Activated CD4-positive, CD25-positive, alpha-beta regulatory T cell (primary cell): ENCODE results near the gene HLA-DOA.
A peak's percentile ranks its signal among the peaks of the same experiment; 100 is the strongest.

Source experiments
- DNase-seq, 4 experiments: peaks; one replicate each; lab custom pipeline; 2025; lab: John Stamatoyannopoulos, UW

The HLA-DOA gene

DNA sequence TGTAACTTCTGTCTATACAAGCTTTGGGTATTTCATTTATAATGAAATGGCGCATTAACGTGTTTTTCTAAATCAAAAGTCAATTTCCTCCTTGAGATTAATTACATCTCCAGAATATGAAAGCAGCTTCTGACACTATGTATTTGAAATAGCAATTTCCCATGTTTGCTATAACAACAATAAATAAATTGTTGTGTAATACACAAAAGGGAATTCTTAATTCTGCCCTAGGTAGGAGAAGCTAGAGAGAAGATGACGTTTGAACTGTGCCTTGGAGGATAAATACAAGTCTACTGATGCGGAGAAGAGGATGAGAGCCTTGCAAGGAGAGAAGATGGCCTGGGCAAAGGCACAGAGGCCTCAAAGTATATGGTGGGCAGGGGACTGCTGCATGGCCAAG is 7.6 kb upstream of the HLA-DOA start:
- no peak for DNase-seq

DNA sequence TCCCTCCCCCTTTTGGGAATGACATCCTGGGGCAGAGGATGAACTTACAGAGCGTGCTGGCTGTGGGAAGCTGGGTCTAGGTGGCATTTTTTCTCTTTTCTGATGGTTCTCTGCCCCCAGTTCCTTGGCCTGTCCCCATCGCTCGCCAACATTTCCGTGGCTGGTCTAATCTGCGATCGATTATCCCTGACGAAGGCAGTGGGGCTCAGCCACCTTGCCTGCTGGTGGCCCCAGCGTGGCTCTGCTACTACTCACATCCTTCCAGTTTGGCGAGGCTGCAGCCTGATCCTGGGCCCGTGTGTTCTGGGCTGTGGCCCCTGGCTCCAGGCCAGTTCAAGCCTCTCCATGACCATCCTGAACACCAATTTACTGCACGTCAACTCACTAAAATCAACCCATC is 6.4 kb upstream of the HLA-DOA start:
- no peak for DNase-seq

DNA sequence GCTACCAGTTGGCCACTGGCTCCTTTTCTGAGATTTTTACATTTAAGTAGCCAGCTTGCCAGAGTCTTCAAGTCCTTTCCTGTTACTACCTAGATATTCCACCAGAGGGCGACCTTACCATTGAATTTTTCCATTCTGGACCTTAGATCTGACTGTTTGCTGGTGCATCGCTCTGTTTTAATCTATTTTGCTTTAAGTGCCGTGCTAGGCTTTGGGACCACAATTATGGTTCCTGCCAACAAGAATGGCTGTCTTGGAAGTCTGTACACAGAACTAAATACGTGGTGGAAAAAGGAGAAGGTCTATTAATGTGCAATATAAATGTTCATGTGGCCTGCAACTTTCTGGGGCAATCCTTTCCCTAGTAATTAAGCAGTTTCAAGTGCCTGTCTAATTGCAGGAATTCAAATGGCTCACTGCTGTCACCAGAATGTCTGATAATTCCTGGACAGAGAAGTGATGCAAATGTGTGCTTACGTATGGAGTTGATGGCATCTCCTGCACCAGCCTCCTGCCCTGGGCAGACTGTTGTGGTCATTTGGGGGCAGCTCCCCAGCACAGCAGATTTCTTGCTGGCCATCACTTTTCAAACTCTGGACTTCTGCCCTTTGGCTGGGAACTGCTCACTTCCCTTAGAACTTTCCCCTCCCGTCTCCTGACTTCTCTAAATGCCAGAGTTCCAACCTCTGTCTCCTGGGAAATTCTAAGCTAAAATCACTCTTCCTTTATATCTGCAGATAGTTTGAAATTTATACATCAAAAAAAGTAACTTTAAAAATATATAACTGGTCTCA is 5.6 kb upstream of the HLA-DOA start:
- peak in 1 of 4 experiments; percentile 13 for DNase-seq

DNA sequence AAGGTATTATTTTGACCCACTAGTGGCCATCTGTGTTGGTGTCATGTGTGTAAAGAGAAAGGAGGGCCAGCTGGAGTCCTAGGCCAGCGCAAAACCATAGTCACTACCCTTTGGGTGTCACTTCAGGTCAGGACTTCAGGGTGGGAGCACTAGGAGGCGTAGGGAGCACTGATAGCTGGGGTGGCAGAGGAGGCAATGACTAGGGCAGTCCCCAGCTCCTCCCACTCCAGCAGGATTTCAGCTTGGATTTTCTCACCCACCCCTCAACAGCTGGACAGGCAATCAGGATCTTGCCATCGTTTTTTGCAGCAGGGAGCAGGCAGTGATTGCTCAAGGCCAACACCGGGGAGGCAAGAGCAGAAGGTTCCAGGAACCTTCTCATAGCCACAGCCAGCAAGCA is 4.2 kb upstream of the HLA-DOA start:
- DNase-seq, result no peak

DNA sequence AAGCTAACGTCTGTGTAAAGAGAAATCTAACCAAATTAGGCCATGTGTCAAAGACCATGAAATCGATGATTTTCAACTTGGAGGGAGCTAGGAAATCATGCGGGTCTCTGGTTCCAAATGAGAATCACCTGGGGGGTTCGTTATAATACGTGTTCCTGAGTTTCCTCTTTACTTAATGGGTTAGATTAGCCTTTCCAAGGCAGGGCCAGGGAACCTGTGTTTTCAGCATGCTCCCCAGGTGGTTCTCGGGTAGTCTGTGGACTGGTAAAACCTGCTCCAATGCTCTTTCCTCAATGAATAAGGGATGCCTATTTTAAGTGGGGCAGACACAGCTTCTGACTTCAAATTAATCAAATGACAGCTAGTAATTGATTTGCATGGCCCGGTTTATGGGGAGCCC is 965 bp upstream of the HLA-DOA start:
- no peak for DNase-seq

DNA sequence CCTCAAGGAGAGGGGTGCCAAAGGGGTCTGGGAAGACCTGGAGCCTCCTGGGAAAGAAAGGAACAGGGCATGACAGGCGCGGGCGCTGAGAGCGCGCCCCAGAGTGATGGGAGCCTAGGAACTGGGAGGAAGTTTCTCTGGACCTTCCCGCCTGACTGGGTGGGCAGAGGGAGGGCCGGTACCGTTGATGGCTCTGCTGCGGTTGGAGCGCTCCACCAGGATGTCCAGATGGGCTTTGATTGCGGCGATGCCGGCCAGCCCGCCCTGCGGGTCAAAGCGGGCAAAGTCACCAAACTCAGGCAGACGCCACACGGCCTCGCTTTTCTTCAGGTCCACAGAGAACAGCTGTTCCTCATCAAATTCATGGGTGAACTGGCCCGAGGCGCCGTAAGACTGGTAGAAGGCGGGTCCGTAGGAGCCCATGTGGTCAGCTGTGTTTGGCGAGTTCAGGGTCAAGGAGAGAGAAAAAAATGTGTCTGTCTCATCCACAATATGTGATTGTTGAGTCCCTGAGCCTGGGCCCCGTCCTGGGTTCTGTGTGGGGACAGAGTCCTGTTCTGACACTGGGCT is 1.5 kb downstream of the HLA-DOA start:
- DNase-seq, result no peak

DNA sequence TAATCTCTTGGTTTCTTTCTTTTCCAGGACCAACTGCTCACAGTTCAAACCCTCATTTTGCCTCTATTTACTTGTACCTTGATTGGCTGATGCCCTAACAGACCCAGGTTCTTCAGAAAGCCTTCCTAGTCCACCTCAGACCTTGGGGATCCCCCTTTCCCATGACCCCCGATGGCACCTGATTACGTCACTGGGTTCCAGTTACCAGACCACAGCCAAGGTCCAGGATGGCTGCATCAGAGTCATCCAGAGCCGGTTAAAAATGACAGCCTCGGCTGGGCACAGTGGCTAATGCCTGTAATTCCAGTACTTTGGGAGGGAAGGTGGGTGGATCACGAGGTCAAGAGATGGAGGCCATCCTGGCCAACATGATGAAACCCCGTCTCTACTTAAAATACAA is 4.5 kb downstream of the HLA-DOA start:
- no peak for DNase-seq

DNA sequence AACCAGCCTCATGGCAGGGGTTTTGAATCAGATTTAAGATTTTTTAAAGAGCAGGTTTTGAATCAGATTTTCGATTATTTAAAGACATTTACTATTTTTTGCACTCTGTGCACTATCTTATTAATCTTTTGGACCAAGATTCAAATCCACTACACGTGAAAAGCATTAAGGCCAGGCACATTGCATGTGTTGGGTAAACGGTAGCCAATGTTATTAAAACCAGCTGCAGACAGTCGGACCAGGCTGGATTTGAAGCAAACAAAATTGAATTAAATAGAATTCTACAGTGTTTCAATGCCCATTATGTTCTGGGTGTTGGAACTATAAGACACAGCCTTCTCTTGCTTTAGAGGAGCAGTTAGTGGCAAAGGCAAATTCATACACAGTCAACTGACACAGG is 7.7 kb downstream of the HLA-DOA start:
- DNase-seq, result no peak

DNA sequence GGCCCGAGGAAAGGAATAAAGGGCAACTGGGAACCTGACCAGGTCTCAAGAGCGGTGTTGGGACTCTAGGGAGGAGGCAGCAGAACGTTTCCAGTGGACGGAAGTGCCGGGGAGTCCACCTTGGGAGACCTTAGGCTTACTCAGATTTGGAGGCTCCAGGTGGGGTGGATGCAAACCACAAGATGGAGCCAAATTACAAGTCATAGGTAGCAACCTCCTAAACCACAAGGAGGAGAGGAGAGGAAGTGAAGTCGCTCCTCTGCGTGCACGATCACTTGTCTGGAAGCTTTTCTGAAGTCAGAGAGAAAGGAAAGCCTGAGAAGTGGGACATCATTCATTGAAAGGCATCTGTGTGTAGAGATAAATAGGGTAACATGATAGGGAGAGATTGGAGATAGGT is 9.3 kb downstream of the HLA-DOA start:
- no peak for DNase-seq

DNA sequence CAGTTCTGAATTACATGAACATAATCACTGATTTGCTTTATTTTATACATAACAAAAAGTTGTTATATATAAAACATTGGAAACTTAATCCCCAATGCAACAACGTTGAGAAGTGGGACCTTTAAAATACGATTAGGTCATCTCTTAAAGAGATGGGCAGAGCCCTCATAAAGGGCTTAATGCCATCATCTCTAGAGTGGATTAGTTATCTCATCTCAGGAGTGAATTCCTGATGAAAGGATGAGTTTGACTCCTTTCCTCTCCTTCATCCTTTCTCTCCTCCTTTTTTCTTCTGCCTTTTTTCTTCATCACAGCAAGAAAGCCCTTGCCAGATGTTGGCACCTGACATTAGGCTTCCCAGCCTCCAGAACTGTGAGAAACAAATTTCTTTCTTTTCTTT is 13.9 kb downstream of the HLA-DOA start:
- DNase-seq, result no peak

DNA sequence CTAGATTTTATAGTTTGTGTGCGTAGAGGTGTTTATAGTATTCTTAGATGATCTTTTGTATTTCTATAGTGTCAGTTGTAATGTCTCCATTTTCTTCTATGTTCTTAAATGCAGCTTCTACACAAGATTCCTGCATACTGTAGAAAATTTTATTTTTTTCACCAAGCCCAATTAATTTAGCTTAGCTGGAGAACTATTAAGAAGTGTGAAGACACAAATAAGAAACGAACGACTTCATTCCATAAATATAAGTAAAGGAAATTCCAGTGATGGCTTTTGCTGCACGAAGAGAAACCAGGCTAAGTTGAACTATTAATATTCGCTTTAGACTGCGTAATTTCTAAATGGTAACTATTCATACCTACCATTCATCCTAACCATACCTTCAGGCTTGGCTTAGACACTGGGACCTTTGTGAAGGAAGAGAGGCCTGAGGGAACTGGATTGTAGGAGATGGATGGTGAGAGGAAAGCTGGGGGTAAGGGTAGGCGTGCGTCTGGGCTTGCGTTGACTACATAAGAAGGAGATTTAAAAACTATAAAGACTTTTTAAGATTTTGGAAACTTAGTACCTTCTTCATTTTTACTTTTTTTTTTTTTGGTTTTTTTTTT is 15.9 kb downstream of the HLA-DOA start:
- no peak for DNase-seq

DNA sequence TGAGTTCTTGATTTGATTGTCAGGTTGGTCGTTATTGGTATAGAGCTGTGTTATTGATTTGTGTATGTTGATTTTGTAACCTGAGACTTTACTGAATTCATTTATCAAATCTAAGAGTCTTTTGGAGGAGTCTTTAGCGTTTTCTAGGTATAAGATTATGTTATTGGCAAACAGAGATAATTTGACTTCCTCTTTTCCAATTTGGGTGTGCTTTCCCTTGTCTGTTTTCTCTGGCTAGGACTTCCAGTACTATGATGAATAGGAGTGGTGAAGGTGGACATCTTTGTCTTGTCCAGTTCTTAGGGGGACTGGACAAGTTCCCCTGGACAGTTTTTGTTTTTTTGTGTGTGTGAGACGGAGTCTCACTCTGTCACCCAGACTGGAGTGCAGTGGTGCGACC is 17.4 kb downstream of the HLA-DOA start:
- DNase-seq, result no peak

DNA sequence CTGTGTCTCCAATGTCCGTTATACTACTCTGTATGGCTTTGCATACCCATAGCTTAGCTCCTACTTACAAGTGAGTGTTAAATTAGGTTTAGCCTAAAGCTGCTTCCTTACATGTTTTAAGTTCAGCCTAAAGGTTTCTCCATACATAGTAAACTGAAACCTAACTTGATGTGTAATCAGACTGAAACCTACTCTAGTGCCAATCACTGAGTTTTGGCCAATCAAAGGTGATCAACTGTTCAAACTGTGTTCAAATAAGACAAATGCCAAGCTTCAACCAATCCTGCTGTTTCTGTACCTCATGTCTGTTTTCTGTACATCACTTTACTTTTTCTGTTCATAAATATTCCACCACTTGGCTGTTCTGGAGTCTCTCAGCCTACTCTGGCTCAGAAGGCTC is 20.0 kb downstream of the HLA-DOA start:
- DNase-seq, result no peak

DNA sequence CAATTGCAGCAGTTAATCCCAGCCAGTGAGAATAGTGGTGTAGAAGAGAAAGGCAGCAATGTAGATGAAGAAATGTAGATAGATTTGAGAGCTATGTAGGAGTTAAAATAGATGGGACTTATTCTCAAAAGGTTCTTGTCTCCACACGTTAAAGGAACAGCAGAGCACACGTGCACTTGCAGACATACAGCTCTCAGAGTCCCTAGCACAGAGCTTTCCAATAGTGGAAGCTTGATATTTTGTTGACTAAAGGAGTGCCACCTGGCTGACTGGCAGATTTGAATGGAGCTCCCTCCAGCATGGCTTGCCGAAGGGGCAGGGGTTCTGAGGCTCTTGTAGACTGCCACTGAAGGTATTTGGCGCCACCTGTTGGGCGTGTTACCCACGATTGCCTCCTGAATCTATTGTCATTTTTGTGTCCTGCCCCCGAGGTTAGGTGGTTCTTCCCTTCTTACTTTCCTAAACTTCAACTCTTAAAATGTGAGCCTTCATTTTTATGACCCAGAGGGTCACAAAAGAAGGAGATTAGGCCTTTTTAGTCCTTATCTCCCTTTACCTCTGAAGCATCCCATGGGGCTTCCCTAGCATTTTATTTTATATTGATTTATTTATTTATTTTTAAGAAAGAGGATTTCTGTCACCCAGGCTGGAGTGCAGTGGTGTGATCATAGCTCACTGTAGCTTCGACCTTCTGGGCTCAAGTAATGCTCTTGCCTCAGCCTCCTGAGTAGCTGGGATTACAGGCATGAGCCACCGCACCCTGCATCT is 24.6 kb downstream of the HLA-DOA start:
- peak; percentile 76 to 88 (median 82) for DNase-seq

DNA sequence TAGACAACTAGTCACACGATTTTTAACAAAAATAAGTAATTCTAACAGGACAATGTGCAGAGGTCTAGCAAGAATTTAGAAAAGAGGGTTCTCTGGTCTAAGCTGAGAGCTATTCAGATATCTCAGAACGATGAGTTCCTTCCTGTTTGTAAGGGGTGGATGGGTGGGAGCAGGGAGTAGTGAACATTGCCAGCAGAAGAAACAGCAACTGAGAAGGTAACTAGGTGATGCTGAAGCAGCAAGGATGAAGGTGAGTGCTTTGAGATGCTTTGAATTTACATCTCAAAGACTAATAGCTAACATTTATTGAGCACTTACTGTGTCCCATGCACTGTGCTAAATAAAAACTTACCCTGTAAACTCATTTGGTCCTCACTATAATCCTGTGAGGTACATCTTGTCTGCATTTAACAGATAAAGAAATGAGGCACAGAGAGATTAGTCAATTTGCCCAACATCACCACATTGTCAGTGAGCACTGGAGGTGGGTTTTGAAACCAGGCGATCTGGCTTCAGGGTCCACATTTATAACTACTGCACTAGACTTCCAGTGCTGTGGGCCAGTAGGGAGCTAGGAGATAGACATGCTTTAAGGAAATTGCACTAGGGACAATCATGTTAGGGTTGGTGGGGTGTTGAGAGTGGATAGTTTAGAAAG is 25.3 kb downstream of the HLA-DOA start:
- DNase-seq, result no peak

DNA sequence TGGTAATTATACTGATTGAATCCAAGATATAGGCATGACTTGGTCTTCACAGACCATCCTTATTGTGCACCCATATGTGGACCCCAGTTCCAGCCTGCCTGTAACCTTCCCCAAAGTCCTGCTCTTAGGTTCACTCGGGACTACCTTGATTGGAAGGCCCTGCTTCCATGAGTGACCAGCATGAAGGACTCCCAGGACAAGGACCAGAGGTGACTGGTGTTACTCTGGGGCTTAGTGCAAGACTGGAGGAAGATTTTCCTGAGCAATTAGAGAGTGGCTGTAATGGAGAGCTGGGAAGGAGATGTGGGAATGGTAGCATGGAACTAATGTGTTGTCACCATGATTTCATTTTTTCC is 25.9 kb downstream of the HLA-DOA start:
- DNase-seq, result no peak

DNA sequence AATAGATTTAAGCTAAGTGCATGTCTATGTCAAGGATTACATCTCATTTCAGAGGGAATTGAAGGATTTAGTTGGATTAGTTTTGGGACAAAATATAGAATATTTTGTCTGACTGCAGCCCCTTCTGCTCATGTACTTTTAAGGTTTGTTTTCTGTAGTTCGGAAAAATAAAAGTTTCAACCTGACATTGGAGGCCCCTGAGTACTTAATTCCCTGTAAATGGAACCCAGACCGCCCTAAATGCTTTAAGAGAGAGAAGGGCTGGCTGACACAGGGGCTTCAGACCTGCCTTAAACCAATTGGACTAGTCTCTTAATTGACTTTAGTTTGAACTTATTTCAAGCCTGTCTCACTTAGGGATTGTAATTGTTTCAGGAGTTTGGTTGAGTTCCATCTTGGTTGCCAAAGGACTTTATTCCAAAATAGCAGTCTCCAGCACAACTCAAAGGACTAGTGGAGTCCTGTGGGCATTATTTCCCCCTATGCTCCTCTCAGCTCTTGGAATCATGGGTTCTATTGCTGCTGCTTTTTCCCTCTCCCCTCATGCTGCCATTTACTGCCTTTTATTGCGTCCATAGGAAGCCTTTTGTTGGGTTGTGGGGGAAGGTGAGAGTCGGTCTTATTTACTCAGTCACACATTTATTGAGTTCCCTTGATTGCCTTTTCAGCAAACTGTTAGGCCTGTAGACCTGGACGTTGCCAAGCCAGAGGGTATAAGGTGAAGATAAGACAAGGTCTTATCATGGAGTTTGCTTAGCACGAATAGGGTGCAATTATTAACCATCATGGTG is 26.5 kb downstream of the HLA-DOA start:
- DNase-seq, result no peak

DNA sequence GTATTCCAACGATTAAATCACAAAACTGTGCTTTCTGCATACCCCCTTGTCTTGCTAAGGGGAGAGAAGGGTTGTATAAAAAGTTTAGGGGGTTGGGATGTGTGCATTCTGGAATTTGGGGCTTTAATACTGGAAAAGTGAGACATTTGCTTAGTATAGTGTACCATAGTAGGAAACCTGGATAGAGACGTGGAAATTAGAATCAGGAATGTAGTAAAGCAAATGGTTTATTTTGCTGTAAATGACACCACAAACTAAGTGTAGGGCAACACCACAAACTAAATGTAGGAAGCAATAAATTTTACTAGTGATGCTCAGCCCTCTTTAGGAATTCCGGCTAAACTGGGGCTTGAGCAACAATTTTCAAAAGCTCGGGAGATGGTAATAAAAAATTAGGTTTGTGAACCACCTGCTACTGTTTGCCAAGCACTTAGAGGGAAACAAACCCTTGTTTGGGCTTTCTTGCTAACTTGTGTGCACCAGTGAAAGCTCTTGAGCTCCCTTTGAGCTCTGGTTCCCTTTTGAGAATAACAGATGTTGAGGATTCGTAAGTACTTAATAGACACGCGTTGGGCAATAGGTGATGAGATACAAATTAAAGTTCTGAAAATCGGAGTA is 27.2 kb downstream of the HLA-DOA start:
- no peak for DNase-seq

DNA sequence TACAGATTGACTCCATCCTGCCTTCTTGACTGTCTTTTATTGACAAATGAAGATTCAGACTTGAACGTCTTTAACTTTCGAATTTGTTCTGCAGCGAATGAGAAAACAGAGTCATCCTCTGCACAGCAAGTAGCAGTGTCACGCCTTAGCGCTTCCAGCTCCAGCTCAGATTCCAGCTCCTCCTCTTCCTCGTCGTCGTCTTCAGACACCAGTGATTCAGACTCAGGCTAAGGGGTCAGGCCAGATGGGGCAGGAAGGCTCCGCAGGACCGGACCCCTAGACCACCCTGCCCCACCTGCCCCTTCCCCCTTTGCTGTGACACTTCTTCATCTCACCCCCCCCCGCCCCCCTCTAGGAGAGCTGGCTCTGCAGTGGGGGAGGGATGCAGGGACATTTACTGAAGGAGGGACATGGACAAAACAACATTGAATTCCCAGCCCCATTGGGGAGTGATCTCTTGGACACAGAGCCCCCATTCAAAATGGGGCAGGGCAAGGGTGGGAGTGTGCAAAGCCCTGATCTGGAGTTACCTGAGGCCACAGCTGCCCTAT is 28.8 kb downstream of the HLA-DOA start:
- no peak for DNase-seq

DNA sequence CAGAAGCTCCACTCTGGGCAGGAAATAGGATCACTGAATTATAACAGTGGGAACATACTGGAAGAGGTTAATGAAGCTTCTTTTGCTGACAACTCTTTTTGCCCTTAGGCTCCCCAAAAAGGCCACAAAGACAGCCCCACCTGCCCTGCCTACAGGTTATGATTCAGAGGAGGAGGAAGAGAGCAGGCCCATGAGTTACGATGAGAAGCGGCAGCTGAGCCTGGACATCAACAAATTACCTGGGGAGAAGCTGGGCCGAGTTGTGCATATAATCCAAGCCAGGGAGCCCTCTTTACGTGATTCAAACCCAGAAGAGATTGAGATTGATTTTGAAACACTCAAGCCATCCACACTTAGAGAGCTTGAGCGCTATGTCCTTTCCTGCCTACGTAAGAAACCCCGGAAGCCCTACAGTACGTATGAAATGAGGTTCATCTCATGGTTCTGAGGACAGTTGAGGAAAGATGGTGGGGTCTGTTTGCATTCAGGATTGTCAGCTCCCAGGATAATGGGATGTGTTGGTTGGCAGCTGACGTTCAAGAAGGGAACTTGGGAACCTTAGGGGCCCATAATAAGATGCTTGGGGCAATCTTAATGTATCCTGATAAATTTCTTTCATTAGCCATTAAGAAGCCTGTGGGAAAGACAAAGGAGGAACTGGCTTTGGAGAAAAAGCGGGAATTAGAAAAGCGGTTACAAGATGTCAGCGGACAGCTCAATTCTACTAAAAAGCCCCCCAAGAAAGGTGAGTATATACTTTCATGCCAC is 29.5 kb downstream of the HLA-DOA start:
- no peak for DNase-seq
